ENCODE data around the gene ENTPD8. TPM values are rescaled to one million over a fixed set of nuclear protein-coding genes. Genes with fewer than 3 reads are reported as not detected.

ENTPD8 gene
- total and polyA plus RNA-seq, 2 donors (not counting 1 experiment from before 2014, with no cell fraction given), result under 0.01 TPM; not detected in 1

GRCh38 chr9:137478613-137478961 lies 37.4 kb upstream of the ENTPD8 start:
- no peaks in the 10 kb centered on the region for H3K36me3 ChIP-seq (ENCODE audit: control insufficient read depth, insufficient read depth, low read length)
- H3K27ac ChIP-seq (ENCODE audit: insufficient read depth, low read length), result no peak overlapping the region
- DNase-seq (ENCODE audit: low read depth in 2 of 2), result no peak
- no peak overlapping the region for H3K4me3 ChIP-seq (replicated peaks in 1 of 4; ENCODE audit: control extremely low read depth in 1 of 4, insufficient read depth in 1 of 4, low read depth in 3 of 4, low read length in 4 of 4)
- H3K27me3 ChIP-seq (ENCODE audit: control insufficient read depth, insufficient read depth, low read length), result peaks cover 4% of the 10 kb centered on the region
- no peaks in the 10 kb centered on the region for H3K9me3 ChIP-seq (ENCODE audit: control insufficient read depth, insufficient read depth, low read depth, low read length)
- H2AFZ ChIP-seq (ENCODE audit: low read length), result no peak overlapping the region
- no peaks in the 10 kb centered on the region for H3K79me2 ChIP-seq (ENCODE audit: control insufficient read depth, insufficient read depth, low read length)
- no peaks in the 10 kb centered on the region for H4K20me1 ChIP-seq (ENCODE audit: control insufficient read depth, extremely low read depth, insufficient read depth, low read length)
- no peak overlapping the region for H3K4me2 ChIP-seq (ENCODE audit: extremely low read depth, insufficient read depth, low read length)
- no peak overlapping the region for H3K9ac ChIP-seq (ENCODE audit: insufficient read depth, low read length)
- peaks cover 2% of the 10 kb centered on the region for H3K4me1 ChIP-seq (ENCODE audit: control insufficient read depth, extremely low read depth, insufficient read depth, low read length)
- TF ChIP-seq EZH2 (IDR thresholded peaks at IDR 0.05; ENCODE audit: low read length, missing control alignments), result no peak
- no peak for TF ChIP-seq CTCF (conservative IDR thresholded peaks at IDR 0.05 in 1 of 2, IDR thresholded peaks at IDR 0.05 in 1 of 2; ENCODE audit: low read depth in 1 of 2, low read length in 2 of 2)

- Histone ChIP-seq H3K9ac (ENCODE audit: insufficient read depth, low read length) (no peak overlapping the region), H3K4me2 (ENCODE audit: extremely low read depth, insufficient read depth, low read length) (no peak overlapping the region), H3K27ac (ENCODE audit: insufficient read depth, low read length) (no peak overlapping the region), H3K27me3 (ENCODE audit: control insufficient read depth, insufficient read depth, low read length) (peaks cover 4% of the 10 kb centered on the region), H3K4me3 (replicated peaks in 1 of 4; ENCODE audit: control extremely low read depth in 1 of 4, insufficient read depth in 1 of 4, low read depth in 3 of 4, low read length in 4 of 4) (no peak overlapping the region), H3K79me2 (ENCODE audit: control insufficient read depth, insufficient read depth, low read length) (no peaks in the 10 kb centered on the region), H3K36me3 (ENCODE audit: control insufficient read depth, insufficient read depth, low read length) (no peaks in the 10 kb centered on the region), H2AFZ (ENCODE audit: low read length) (no peak overlapping the region), H4K20me1 (ENCODE audit: control insufficient read depth, extremely low read depth, insufficient read depth, low read length) (no peaks in the 10 kb centered on the region), H3K9me3 (ENCODE audit: control insufficient read depth, insufficient read depth, low read depth, low read length) (no peaks in the 10 kb centered on the region), H3K4me1 (ENCODE audit: control insufficient read depth, extremely low read depth, insufficient read depth, low read length) (peaks cover 2% of the 10 kb centered on the region)
- TF ChIP-seq CTCF (conservative IDR thresholded peaks at IDR 0.05 in 1 of 2, IDR thresholded peaks at IDR 0.05 in 1 of 2; ENCODE audit: low read depth in 1 of 2, low read length in 2 of 2) (no peak), EZH2 (IDR thresholded peaks at IDR 0.05; ENCODE audit: low read length, missing control alignments) (no peak)
- no peak for DNase-seq (ENCODE audit: low read depth in 2 of 2)
Measured at GRCh38 chr9:137477778-137478612, 36.8 kb upstream of the ENTPD8 start.

GRCh38 chr9:137476856-137477255 lies 35.7 kb upstream of the ENTPD8 start:
- Histone ChIP-seq H3K4me3 (replicated peaks in 1 of 4; ENCODE audit: control extremely low read depth in 1 of 4, insufficient read depth in 1 of 4, low read depth in 3 of 4, low read length in 4 of 4) (no peak overlapping the region), H4K20me1 (ENCODE audit: control insufficient read depth, extremely low read depth, insufficient read depth, low read length) (no peaks in the 10 kb centered on the region), H3K79me2 (ENCODE audit: control insufficient read depth, insufficient read depth, low read length) (no peaks in the 10 kb centered on the region), H3K27me3 (ENCODE audit: control insufficient read depth, insufficient read depth, low read length) (peaks cover 4% of the 10 kb centered on the region), H3K9ac (ENCODE audit: insufficient read depth, low read length) (no peak overlapping the region), H3K36me3 (ENCODE audit: control insufficient read depth, insufficient read depth, low read length) (no peaks in the 10 kb centered on the region), H3K4me2 (ENCODE audit: extremely low read depth, insufficient read depth, low read length) (no peak overlapping the region), H3K27ac (ENCODE audit: insufficient read depth, low read length) (no peak overlapping the region), H3K9me3 (ENCODE audit: control insufficient read depth, insufficient read depth, low read depth, low read length) (no peaks in the 10 kb centered on the region), H2AFZ (ENCODE audit: low read length) (no peak overlapping the region), H3K4me1 (ENCODE audit: control insufficient read depth, extremely low read depth, insufficient read depth, low read length) (no peaks in the 10 kb centered on the region)
- TF ChIP-seq CTCF (conservative IDR thresholded peaks at IDR 0.05 in 1 of 2, IDR thresholded peaks at IDR 0.05 in 1 of 2; ENCODE audit: low read depth in 1 of 2, low read length in 2 of 2), result no peak
- no peak for TF ChIP-seq EZH2 (IDR thresholded peaks at IDR 0.05; ENCODE audit: low read length, missing control alignments)
- DNase-seq (ENCODE audit: low read depth in 2 of 2), result no peak

Data from fibroblast of lung (primary cell).